Stomach (tissue), 4 donors: ENCODE results near the gene ASIC5.

ENCODE experiments used
- CTCF ChIP-seq, 7 experiments: fragments of 450-650 bp in 4 of 7; fragments of 200-600 bp in 3 of 7; sonication (generic) in 3 of 7; IDR thresholded peaks; one replicate each; pipeline ENCODE4 v1.5.1; 2016 to 2019; ENCODE audit warnings: antibody characterized with exemption in 7 of 7, control low read depth in 2 of 7, mild to moderate bottlenecking in 1 of 7
- POLR2AphosphoS5 ChIP-seq, 3 donors: sonication (generic); formaldehyde crosslinking; IDR thresholded peaks; one replicate each; pipeline ENCODE4 v1.6.1; 2016; ENCODE audit warnings: antibody characterized with exemption in 3 of 3

GRCh38 chr4:155789982-155790381, 76.1 kb downstream of the ASIC5 start:
- no peak for TF ChIP-seq CTCF (IDR thresholded peaks at IDR 0.05)
- no peak for TF ChIP-seq POLR2AphosphoS5 (IDR thresholded peaks at IDR 0.05)
